Right renal pelvis (tissue), 4 donors: Measurements from ENCODE around the gene STK32B. TPM values are rescaled to one million over a fixed set of nuclear protein-coding genes. Genes with fewer than 3 reads are reported as not detected.

Experiments used
- DNase-seq, 4 donors: peaks; one replicate each; pipeline ENCODE4 v3.0.0-alpha.2; 2013; ENCODE audit warnings: low read depth in 4 of 4, low spot score in 3 of 4, missing footprints in 1 of 4
- polyA plus RNA-seq, 4 donors: library from polyadenylated mRNA; unstranded; fragments of 120-200 nt; gene quantifications; one replicate each; pipeline ENCODE4 v1.2.1, GENCODE V29; 2013; ENCODE audit not compliant: insufficient read length in 4 of 4

Gene STK32B
- polyA plus RNA-seq, 4 donors = 8.9 to 13.5 (median 9.7) TPM

GRCh38 chr4:5458676-5459075 is 407.4 kb downstream of the STK32B start:
- no peak for DNase-seq

- no peak for DNase-seq
These were observed 408.0 kb downstream of the STK32B start for GRCh38 chr4:5459236-5459635.

GRCh38 chr4:5460106-5460801 is 409.0 kb downstream of the STK32B start:
- DNase-seq = no peak

GRCh38 chr4:5461477-5461876 is 410.2 kb downstream of the STK32B start:
- no peak for DNase-seq

GRCh38 chr4:5462254-5462835 is 411.1 kb downstream of the STK32B start:
- no peak for DNase-seq

- no peak for DNase-seq
These were observed 411.6 kb downstream of the STK32B start for GRCh38 chr4:5462896-5463295.

GRCh38 chr4:5463361-5463760 is 412.1 kb downstream of the STK32B start:
- no peak for DNase-seq

GRCh38 chr4:5463936-5464650 is 412.8 kb downstream of the STK32B start:
- no peak for DNase-seq

- DNase-seq = no peak
These were observed 414.2 kb downstream of the STK32B start for GRCh38 chr4:5465529-5465928.

GRCh38 chr4:5465956-5466355 is 414.7 kb downstream of the STK32B start:
- DNase-seq = no peak

GRCh38 chr4:5467111-5467510 is 415.8 kb downstream of the STK32B start:
- DNase-seq = no peak

GRCh38 chr4:5469151-5469775 is 418.0 kb downstream of the STK32B start:
- no peak for DNase-seq

GRCh38 chr4:5469861-5470260 is 418.6 kb downstream of the STK32B start:
- no peak for DNase-seq

GRCh38 chr4:5470318-5471198 is 419.3 kb downstream of the STK32B start:
- DNase-seq = no peak

- DNase-seq = no peak
These were observed 419.9 kb downstream of the STK32B start for GRCh38 chr4:5471206-5471605.

GRCh38 chr4:5471691-5472090 is 420.4 kb downstream of the STK32B start:
- DNase-seq = no peak

- no peak for DNase-seq
These were observed 420.9 kb downstream of the STK32B start for GRCh38 chr4:5472160-5472591.

GRCh38 chr4:5473125-5473524 is 421.8 kb downstream of the STK32B start:
- no peak for DNase-seq

- DNase-seq = no peak
These were observed 423.5 kb downstream of the STK32B start for GRCh38 chr4:5474756-5475155.

GRCh38 chr4:5477613-5478012 is 426.3 kb downstream of the STK32B start:
- no peak for DNase-seq
